HL-60/S4 treated with retinoic acid at 250 ng/mL for 4 days and 3 days (cell line): Measurements from ENCODE around the gene GPC5.
"Not testable (repeated sequence)": the region's sequence is repeated elsewhere in the genome, so short reads cannot be mapped to it uniquely, and the experiment has no call there.

Experiments used
- in situ Hi-C: fragments of 300-500 bp; cut with MboI; formaldehyde crosslinking; loops from 2 replicates; pipeline ENCODE4 v1.7.0; 2022; ENCODE audit warnings: low sequenced_read_pairs

The GPC5 gene

GRCh38 chr13:91824416-91824815 lies 426.0 kb downstream of the GPC5 start:
- in situ Hi-C loops = no loop called here

DNA sequence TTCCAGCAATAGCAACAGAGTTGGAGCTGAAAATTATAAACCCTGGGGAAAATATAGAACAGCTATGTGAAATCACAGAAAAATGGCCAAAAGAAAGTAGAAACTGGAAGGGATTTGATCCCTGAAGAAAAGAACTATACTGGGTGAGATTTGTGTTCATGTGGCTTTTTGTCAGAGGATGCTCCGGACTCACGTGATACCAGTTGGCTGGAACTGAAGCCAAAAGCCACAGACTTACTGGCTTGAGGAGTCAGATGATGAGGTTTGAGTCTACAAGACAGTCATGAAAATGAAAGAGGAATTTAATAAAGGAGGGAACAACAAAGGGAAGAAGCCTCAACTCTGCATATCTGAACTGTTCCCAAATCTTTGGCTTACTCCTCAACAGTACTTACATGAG lies 427.1 kb downstream of the GPC5 start:
- in situ Hi-C loops = no loop called here

DNA sequence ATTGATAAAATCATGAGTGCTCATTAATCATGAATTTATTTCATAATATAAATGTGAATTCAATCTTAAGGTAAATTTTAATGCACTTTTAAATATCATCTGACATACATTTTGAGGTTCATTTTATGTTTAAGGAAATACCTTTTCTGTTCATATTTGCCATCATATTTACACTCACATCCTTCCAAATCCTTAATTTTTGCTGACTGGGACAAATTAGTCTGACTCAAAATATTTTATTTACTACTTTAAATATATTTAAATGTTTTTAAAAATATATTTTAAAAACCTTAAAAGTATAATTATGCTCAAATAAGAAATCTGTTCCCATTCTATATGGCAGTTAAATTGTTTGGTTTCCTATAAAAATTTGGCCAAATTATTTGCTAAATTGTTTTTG lies 438.1 kb downstream of the GPC5 start:
- in situ Hi-C loops = no loop called here

DNA sequence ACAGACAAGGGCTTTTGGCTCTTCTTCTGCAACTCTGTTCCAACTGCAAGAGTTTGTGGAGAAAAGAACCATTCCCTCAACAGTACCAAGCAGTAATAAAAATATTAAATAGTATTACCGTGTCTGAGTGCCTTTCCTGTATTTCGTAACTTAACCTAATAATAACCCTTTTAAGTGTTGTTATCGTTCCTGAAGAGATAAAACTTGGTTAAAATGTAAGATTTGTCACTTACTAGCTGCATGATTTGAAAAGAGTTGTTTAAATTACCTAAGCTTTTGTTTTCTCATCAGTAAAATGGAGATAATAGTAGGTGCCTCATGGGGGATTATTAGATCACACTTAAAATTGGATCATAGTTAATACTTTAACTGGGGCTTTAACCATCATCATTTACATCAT lies 447.2 kb downstream of the GPC5 start:
- in situ Hi-C loops = no loop called here

GRCh38 chr13:91863699-91864098 lies 465.3 kb downstream of the GPC5 start:
- in situ Hi-C loops = no loop called here

DNA sequence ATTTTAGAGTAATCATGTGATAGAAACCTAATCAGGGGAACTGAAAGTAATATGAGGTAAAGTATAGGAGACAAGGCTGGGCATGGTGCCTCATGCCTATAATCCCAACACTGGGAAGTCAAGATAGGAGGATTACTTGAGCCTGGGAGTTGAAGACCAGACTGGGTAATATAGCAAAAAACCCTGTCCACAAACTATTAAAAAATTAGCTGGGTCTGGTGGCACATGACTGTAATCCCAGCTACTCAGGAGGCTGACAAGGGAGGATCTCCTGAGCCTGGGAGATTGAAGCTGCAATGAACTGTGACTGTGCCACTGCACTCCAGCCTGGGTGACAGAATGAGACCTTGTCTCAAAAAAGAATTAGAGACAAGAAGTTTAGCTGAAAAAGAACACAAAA lies 469.9 kb downstream of the GPC5 start:
- in situ Hi-C loops = no loop called here

GRCh38 chr13:91878491-91878890 lies 480.1 kb downstream of the GPC5 start:
- in situ Hi-C loops = no loop called here

DNA sequence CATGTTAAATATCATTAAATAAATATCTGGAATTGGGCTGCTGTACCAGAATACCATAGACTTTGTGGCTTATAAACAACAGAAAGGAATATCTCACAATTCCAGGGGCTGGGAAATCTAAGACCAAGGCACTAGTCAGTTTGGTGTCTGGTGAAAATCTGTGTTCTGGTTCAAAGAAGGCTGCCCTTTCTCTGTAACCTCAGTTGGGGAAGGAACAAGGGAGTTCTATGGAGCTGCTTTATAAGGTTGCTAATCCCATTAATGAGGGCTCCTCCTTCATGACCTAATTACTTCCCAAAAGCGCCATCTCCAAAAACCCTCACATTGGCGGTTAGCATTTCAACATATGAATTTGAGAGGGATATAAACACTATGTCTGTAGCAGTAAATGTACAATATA lies 480.9 kb downstream of the GPC5 start:
- in situ Hi-C loops = no loop called here

- in situ Hi-C loops = no loop called here
Measured at GRCh38 chr13:91882918-91883317, 484.5 kb downstream of the GPC5 start.

GRCh38 chr13:91889641-91890040 lies 491.2 kb downstream of the GPC5 start:
- in situ Hi-C loops = no loop called here

DNA sequence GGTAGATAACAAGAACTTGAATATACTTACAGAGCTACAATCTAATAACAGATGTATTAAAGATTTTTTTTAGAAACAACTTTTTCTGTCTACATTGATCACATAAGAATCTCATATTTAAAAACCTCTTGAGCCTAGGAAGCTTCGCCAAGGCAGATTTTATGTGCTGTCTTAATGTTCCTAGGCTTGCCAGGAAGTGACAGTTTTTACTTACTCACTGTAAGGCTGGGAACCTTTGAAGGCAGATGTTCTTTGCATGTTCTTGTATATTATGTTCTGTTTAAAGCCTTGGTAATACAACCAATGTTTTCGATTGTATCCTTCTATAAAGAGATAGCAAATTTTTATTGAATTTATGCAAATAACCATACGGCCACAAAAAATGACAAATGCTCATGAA lies 492.7 kb downstream of the GPC5 start:
- in situ Hi-C loops = no loop called here

- in situ Hi-C loops = no loop called here
Measured at GRCh38 chr13:91893040-91893439, 494.6 kb downstream of the GPC5 start.

DNA sequence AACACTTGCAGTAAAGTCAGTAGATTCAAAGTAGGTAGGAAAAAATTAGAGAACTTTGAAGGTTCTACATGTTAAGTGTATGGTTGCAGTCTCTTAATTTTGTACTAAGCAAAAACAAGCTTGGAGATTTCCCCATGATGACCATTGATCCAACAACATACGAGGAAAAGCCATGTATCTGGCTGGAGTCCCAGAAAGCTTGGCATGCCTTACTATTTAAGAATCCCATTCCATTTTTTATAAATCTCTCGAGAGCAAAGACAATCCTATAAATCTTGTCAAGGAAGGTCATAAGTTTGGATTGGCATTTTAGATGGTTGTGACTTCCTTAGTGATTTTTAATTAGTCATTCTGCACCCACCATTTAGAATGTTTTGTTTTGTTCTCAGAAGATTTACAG lies 495.9 kb downstream of the GPC5 start:
- in situ Hi-C loops = no loop called here

DNA sequence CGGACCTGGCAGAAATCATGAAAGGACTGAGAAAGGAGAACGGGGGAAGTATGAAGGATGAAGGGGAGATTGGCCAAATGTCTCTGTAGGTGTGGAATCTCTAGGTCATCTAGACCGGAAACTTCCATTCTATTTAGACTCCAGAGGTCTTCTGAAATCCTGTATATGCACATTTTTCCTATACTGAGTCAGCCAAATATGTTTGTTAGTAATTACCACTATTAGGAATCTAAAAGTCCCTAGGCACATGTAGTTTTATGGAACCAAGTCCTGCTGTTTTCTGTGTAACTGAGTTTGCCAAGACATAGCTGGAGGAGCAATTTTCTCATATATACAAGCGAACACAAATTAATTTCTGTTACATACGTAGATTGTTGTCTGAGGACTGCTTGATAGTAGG lies 498.1 kb downstream of the GPC5 start:
- in situ Hi-C loops = no loop called here

DNA sequence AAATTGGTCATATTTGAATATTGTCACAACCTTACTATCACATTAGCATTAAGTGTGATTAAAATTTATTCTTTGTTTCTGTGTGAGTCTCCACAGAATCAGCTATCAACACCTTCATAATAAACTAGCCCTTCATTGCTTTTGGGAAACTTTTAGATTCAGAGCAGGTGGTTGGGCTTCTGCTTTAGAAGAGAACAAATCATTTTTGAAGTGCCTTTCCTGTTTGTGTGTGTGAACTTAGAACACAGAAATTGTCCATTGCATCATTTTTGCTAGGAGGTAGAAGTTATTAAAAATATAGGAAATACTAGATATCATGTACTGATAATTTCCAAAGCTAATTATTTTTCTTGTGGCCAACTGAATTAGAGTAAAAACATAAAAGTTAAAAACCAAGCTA lies 500.6 kb downstream of the GPC5 start:
- in situ Hi-C loops = not testable (repeated sequence)

- in situ Hi-C loops = no loop called here
Measured at GRCh38 chr13:91902291-91902690, 503.9 kb downstream of the GPC5 start.

DNA sequence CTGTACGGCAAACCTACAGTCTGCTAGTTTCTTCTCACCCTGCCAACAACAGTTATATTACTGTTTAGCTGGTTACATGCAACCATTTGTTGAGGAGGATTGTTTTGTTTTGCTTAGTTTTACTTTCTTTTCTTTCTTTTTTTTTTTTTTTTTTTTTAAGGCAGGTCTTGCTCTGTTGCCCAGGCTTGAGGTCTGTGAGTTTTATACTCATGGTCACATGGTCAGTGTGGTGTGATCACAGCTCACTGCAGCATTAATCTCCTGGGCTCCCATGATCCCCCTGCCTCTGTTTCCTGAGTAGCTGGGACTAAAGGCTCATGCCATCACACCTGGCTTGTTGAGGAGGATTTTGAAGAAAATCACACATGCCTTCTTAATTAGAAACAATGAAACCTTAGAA lies 505.6 kb downstream of the GPC5 start:
- in situ Hi-C loops = no loop called here

DNA sequence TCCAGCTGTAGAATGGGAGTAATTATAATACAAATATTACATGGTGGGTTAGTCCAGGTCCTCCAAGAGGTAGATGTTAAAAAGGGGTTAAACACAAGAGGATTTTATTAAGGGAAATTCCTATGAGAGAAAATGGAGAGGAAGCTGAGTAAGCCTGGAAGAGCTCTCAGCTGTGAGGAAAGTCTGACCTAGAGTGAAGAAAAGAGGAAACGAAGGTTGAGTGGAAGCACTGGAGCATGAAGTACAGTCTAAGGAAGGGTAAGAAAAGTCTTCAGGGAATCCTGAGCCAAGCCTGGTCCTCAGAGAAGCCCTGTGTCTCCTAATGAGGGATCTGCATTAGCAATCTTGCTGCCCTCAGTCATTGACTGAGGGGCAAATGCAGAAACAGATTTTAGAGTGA lies 506.2 kb downstream of the GPC5 start:
- in situ Hi-C loops = no loop called here

DNA sequence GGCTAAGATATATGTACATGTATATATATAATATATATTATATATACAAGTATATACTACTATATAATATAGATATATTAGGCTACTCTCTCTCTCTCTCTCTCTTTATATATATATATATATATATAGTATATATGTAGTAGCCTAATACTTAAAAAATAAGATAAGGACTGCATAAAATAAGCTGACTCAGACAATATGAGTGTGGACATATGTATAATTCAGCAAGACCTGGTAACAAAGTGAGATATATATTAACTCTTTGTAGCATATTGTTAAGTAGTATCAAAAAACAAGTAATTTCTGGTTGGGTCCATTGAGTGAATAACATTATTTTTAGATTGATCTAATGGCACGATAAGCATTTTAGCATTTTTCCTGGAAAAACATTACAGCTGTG lies 509.0 kb downstream of the GPC5 start:
- in situ Hi-C loops = no loop called here

DNA sequence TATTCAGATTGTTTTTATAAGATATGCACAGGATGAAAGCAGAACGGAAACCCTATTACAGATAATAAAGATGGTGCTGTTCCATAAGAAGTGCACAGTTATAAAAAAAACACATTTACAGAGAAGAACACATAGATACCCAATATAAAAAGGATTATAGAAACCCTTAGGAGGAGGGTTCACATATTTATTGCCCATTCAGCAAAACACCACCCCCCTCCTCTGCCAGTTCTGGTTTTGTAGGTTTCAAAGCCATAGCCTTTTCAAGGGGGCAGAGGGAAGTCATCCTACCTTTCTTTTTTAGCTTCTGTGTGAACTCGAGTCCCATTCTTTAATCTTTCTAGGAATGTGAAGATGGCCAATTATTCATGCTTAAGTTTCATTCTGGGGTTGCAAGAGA lies 511.2 kb downstream of the GPC5 start:
- in situ Hi-C loops = no loop called here

DNA sequence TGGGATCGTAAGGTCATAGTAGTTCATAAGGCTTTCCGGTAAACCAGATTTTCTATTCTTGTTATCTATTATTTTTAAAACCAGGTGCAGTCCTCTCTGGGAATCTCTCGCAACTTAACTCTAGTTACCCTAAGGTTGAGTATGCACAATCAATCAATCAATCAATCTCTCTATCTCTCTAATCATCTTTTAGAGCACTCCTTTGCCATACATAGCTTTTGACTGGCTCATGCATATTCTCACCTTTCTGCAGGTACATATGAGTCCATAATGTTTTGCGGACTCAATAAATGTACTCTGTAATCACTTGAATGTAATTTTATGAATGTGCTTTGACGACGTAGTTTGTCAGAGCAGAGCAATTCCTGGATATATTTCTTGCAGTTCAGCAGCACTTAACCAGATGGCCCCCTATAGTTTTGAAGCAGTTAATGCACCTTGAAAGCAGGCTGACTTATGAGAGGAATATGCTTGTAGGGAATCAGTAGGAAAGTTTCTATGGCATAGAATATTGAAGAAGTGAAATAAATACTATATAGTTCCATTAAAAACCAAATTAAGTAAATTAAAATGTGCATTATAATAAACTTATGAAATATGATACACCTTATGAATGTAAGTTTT lies 524.7 kb downstream of the GPC5 start:
- in situ Hi-C loops = no loop called here

- in situ Hi-C loops = no loop called here
Measured at GRCh38 chr13:91930687-91931086, 532.3 kb downstream of the GPC5 start.

GRCh38 chr13:91934354-91934753 lies 535.9 kb downstream of the GPC5 start:
- in situ Hi-C loops = no loop called here
